K562 (cell line): ENCODE results near the gene OSCP1. TPM values are rescaled to one million over a fixed set of nuclear protein-coding genes. Genes with fewer than 3 reads are reported as not detected.
A peak's percentile ranks its signal among the peaks of the same experiment; 100 is the strongest.

ENCODE experiments used
- CBX1 ChIP-seq: sonication (generic); IDR thresholded peaks from 2 replicates; pipeline ENCODE4 v1.6.1; 2016; ENCODE audit warnings: antibody characterized with exemption, low read depth, mild to moderate bottlenecking
- FOS ChIP-seq: IDR thresholded peaks from 3 replicates; pipeline ENCODE4 v1.6.1; 2011; ENCODE audit not compliant: insufficient read length; ENCODE audit errors: extremely low read depth
- FOXP4 ChIP-seq: sonication (generic); formaldehyde crosslinking; IDR thresholded peaks from 2 replicates; pipeline ENCODE4 v1.8.0; 2022; ENCODE audit warnings: mild to moderate bottlenecking, missing genetic modification reagents, borderline replicate concordance
- HMGN3 ChIP-seq: IDR thresholded peaks from 2 replicates; pipeline ENCODE4 v1.6.1; 2011; ENCODE audit warnings: borderline replicate concordance, low read depth, mild to moderate bottlenecking, mixed read lengths, low read length; ENCODE audit not compliant: insufficient read length; ENCODE audit errors: extremely low read depth
- HNRNPK ChIP-seq: fragments of 200-400 bp; formaldehyde crosslinking; IDR thresholded peaks from one replicate; pipeline ENCODE4 v1.6.1; 2018; ENCODE audit warnings: mild to moderate bottlenecking, low read depth, low read length; ENCODE audit not compliant: poor library complexity, severe bottlenecking
- MAZ ChIP-seq, 2 experiments: fragments of 450-650 bp in 1 of 2; sonication (generic) in 1 of 2; formaldehyde crosslinking; IDR thresholded peaks in 1 of 2; conservative IDR thresholded peaks in 1 of 2; 2 replicates each; pipeline versions ENCODE4 v1.4.0 to v1.5.0; 2020; ENCODE audit warnings: mild to moderate bottlenecking in 1 of 2, missing genetic modification reagents in 1 of 2
- NELFE ChIP-seq: IDR thresholded peaks from 2 replicates; pipeline ENCODE4 v1.6.1; 2011; ENCODE audit warnings: mild to moderate bottlenecking; ENCODE audit not compliant: insufficient read depth, insufficient read length
- PHF20 ChIP-seq: fragments of 450-650 bp; IDR thresholded peaks from 2 replicates; pipeline ENCODE4 v1.6.1; 2018; ENCODE audit not compliant: partially characterized antibody
- POLR2AphosphoS5 ChIP-seq: IDR thresholded peaks from 2 replicates; pipeline ENCODE4 v1.6.1; 2011; ENCODE audit warnings: mild to moderate bottlenecking, low read depth, low read length, moderate library complexity; ENCODE audit not compliant: control insufficient read depth, insufficient read depth
- SLC30A9 ChIP-seq: fragments of 250-450 bp; sonication (Bioruptor Pico); IDR thresholded peaks from 2 replicates; pipeline ENCODE4 v1.8.0; 2022; ENCODE audit warnings: mild to moderate bottlenecking, moderate library complexity
- TAF15 ChIP-seq: fragments of 200-400 bp; formaldehyde crosslinking; IDR thresholded peaks from 2 replicates; pipeline ENCODE4 v1.6.1; 2017; ENCODE audit warnings: mild to moderate bottlenecking, low read depth, low read length, moderate library complexity
- THRB ChIP-seq: fragments of 450-650 bp; formaldehyde crosslinking; conservative IDR thresholded peaks from 2 replicates; pipeline ENCODE4 v1.4.0; 2022; ENCODE audit warnings: mild to moderate bottlenecking, missing genetic modification characterization
- ZBTB43 ChIP-seq: sonication (generic); formaldehyde crosslinking; IDR thresholded peaks from 2 replicates; pipeline ENCODE4 v1.8.0; 2023; ENCODE audit warnings: mild to moderate bottlenecking, missing genetic modification reagents
- ZNF280A ChIP-seq: fragments of 450-650 bp; IDR thresholded peaks from 2 replicates; pipeline ENCODE4 v1.6.1; 2018; ENCODE audit warnings: mild to moderate bottlenecking, low read depth; ENCODE audit not compliant: partially characterized antibody
- ZNF449 ChIP-seq: fragments of 250-450 bp; sonication (Bioruptor Pico); IDR thresholded peaks from 2 replicates; pipeline ENCODE4 v1.8.0; 2022; ENCODE audit warnings: moderate library complexity, mild to moderate bottlenecking, inconsistent platforms
- ZNF551 ChIP-seq: fragments of 250-450 bp; sonication (Bioruptor Pico); IDR thresholded peaks from 2 replicates; pipeline ENCODE4 v1.5.0; 2021; ENCODE audit warnings: mild to moderate bottlenecking, moderate library complexity
- polyA plus RNA-seq, 8 experiments: library from polyadenylated mRNA; depleted of rRNA in 4 of 8; stranded (reverse) in 5 of 8; unstranded in 3 of 8; fragments of >200 nt; fragmentation: Nextera tagmentation in 2 of 8; fragmentation: Illumina TruSeq in 1 of 8; extraction: Ambion mirVana in 2 of 8; extraction: Trizol in 1 of 8; gene quantifications; 2 replicates each; pipeline versions ENCODE4 v1.2.1 to v1.2.3, GENCODE V29; 2011 to 2014; ENCODE audit warnings: inconsistent platforms in 1 of 8, missing spikeins in 1 of 8
- total RNA-seq, 7 experiments: library from RNA; depleted of rRNA in 6 of 7; stranded (reverse); fragments of >200 nt in 6 of 7; fragmentation: Illumina TruSeq in 2 of 7; extraction: Trizol in 2 of 7; gene quantifications; 2 replicates each; pipeline versions ENCODE4 v1.2.1 to v1.2.3, GENCODE V29; 2011 to 2021; ENCODE audit warnings: low replicate concordance in 1 of 7

OSCP1 gene
- total and polyA plus RNA-seq, 9 of the 15 experiments (the other 6 are each of a cell fraction or from before 2014, with no cell fraction given): 0.15 to 0.40 (median 0.33) TPM; not detected in 5

DNA sequence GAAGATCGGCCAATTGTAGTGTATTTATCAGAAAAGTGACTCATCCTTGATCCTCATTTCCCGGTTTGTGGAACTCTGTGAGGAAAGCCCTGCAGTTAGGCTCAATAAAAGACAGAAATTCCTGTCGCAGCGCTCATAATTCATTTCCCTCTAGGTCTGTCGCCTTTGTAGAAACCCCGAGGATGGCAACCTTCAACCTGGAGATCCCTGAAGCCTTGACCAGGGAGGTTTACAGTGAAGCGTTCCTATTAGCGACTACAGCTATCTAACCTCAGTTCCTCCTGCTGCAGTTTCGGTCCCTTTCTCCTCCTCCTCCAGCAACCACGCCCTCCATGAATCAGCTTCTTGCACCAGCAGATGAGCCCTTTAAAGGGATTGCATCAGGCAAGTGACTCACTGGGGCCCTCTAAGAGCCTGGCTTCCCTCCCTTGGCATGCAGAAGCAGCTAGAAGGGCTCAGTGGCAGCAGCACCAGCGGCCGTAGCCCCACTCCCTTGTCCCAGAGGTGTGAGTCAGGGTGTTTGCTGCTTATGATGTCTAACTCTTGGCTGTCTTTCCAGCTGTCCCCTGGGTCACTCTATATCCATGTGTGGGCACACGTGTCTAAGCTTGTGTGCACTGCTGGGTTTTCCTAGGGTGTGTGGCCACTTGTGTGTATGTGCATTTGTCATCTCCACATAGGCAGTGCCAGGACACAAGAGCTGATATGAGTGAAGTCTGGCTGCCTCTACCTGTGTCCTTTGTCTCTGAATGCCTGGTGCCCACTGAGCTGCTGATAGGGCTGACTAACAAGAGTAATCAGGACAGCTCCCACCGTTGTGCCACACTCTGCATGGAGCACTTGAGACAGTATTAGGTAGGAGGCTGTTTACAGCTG is 63.7 kb downstream of the OSCP1 start (continued):
- TF ChIP-seq CBX1: peak; percentile 59
- TF ChIP-seq ZBTB43 (CRISPR knock-in tag): peak; percentile 23; the same call in 1 of the 2 replicates
- peak; percentile 90; the same call in 1 of the 2 replicates for TF ChIP-seq POLR2AphosphoS5
- TF ChIP-seq HMGN3: no peak
- no peak for TF ChIP-seq HNRNPK
- no peak for TF ChIP-seq ZNF280A
- peak; percentile 92 for TF ChIP-seq ZNF449 (CRISPR knock-in tag)
- peak; percentile 82 for TF ChIP-seq FOS
- no peak for TF ChIP-seq ZNF551
- TF ChIP-seq PHF20: peak; percentile 38
- no peak for TF ChIP-seq SLC30A9
- TF ChIP-seq TAF15: no peak
- no peak for TF ChIP-seq NELFE
- TF ChIP-seq FOXP4: no peak; the same call in 1 of the 2 replicates
- peak; percentile 79 for TF ChIP-seq THRB (CRISPR knock-in tag)
- TF ChIP-seq MAZ (CRISPR knock-in tag; conservative IDR thresholded peaks at IDR 0.05 in 1 of 2, IDR thresholded peaks at IDR 0.05 in 1 of 2): peak in 1 of 2 experiments; percentile 82; a peak in 2 of 4 replicates
